Lower leg skin (tissue), 3 donors: ENCODE results near the gene CA12.

Source experiments
- CTCF ChIP-seq, 3 donors: fragments of 450-650 bp; IDR thresholded peaks; one replicate each; pipeline ENCODE4 v1.5.1; 2016; ENCODE audit warnings: antibody characterized with exemption in 3 of 3, mild to moderate bottlenecking in 3 of 3, moderate library complexity in 2 of 3
- POLR2A ChIP-seq, 2 donors: fragments of 450-650 bp; IDR thresholded peaks; one replicate each; pipeline ENCODE4 v1.6.1; 2016 to 2017; ENCODE audit warnings: antibody characterized with exemption in 2 of 2, mild to moderate bottlenecking in 1 of 2, moderate library complexity in 1 of 2

- TF ChIP-seq POLR2A (IDR thresholded peaks at IDR 0.05): no peak
- no peak for TF ChIP-seq CTCF (IDR thresholded peaks at IDR 0.05)
Observed at GRCh38 chr15:63274427-63274826, 107.2 kb downstream of the CA12 start.
